Esophagus (tissue), 2 donors: ENCODE results near the gene GALR2. TPM values are rescaled to one million over a fixed set of nuclear protein-coding genes. Genes with fewer than 3 reads are reported as not detected.
"Not testable (repeated sequence)": the region's sequence is repeated elsewhere in the genome, so short reads cannot be mapped to it uniquely, and the experiment has no call there.

Source experiments
- H3K27ac ChIP-seq, 2 donors: one replicate each; pipeline ENCODE4 v1.5.1; 2013; ENCODE audit warnings: low read depth in 2 of 2, mild to moderate bottlenecking in 2 of 2, inconsistent platforms in 1 of 2, low read length in 1 of 2, moderate library complexity in 1 of 2
- H3K27me3 ChIP-seq, 2 donors: one replicate each; pipeline ENCODE4 v1.6.1; 2013; ENCODE audit warnings: low read length in 2 of 2, control low read depth in 1 of 2, mild to moderate bottlenecking in 1 of 2; ENCODE audit not compliant: insufficient read depth in 2 of 2, control insufficient read depth in 1 of 2
- H3K36me3 ChIP-seq, 2 donors: one replicate each; pipeline ENCODE4 v1.6.1; 2013; ENCODE audit warnings: low read length in 1 of 2; ENCODE audit not compliant: control insufficient read depth in 2 of 2, insufficient read depth in 2 of 2
- H3K4me1 ChIP-seq, 2 donors: one replicate each; pipeline ENCODE4 v1.6.1; 2013; ENCODE audit warnings: low read length in 1 of 2; ENCODE audit not compliant: control insufficient read depth in 2 of 2, insufficient read depth in 2 of 2
- H3K4me3 ChIP-seq, 2 donors: one replicate each; pipeline ENCODE4 v1.5.1; 2013; ENCODE audit warnings: low read length in 2 of 2, mild to moderate bottlenecking in 2 of 2, low read depth in 1 of 2, moderate library complexity in 1 of 2
- H3K9me3 ChIP-seq, 2 donors: one replicate each; pipeline ENCODE4 v1.6.1; 2013; ENCODE audit warnings: mild to moderate bottlenecking in 2 of 2, low read depth in 1 of 2, low read length in 1 of 2, moderate library complexity in 1 of 2; ENCODE audit not compliant: control insufficient read depth in 2 of 2, insufficient read depth in 1 of 2
- WGBS, 2 donors: extraction: QIAGEN DNeasy Blood & Tissue Kit; methylation state at CpG; one replicate each; pipeline ENCODE4 v1.1.7; 2013; 5-methylcytosine and 5-hydroxymethylcytosine counted together
- polyA plus RNA-seq, 2 donors: library from polyadenylated mRNA; stranded (reverse); fragments of 200-250 nt; gene quantifications; one replicate each; pipeline ENCODE4 v1.2.3, GENCODE V29; 2013
- donor health status: healthy with polysubstance abuse.
- donor health status: Bipolar disorder and iron deficiency.

The GALR2 gene
- polyA plus RNA-seq, 2 donors, result 0.53 to 1.00 TPM

DNA sequence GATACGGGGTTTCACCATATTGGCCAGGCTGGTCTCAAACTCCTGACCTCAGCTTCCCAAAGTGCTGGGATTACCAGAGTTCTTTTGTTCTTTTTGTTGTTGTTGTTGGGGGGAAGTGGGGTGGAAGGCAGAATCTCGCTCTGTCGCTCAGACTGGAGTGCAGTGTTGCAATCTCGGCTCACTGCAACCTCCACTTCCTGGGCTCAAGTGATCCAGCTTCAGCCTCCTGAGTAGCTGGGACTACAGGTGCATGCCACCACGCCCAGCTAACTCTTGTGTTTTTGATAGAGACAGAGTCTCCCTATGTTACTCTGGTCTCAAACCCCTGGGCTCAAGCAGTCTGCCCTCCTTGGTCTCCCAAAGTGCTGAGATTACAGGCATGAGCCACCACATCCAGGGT lies 3.8 kb downstream of the GALR2 start:
- Histone ChIP-seq H3K4me1 (peaks cover 8 to 33% of the 10 kb centered on the region in 2 donors), H3K27me3 (peaks cover 0 to 21% of the 10 kb centered on the region in 2 donors), H3K36me3 (peaks cover 5 to 12% of the 10 kb centered on the region in 2 donors)
- not testable (repeated sequence) for H3K9me3 ChIP-seq, H3K27ac ChIP-seq, H3K4me3 ChIP-seq
- 57 to 67% methylated on average over 5 of the region's 5 CpGs for WGBS, 2 donors

DNA sequence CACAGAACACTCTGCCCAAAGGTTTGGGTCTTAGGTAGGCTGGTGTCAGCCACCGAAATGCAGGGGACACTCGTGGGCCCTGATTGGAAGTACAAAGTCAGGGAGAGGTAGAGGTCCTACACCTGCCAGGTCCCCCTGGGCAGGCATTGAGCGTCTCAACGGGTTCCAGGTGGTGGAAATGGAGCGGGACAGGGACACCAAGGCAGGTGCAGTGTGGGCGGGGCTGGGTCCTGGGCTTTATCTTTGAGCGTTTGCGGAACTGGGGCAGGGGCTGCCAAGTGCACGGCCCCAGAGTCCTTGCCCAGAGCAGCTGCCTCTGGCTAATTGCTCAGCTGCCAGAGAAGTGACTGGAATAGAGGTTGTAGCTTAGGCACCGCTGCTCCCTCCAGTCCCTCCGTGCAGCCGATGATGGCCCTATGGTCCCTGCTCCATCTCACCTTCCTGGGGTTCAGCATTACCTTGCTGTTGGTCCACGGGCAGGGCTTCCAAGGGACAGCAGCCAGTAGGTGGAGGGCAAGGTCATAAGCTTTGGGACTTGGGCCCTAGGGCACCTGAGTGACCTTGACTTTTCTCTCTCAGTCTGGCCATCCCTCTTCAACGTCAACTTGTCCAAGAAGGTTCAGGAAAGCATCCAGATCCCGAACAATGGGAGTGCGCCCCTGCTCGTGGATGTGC lies 4.4 kb downstream of the GALR2 start, which contains the start of gene ZACN:
Gene ZACN, plus strand, starts transcription at position 323 of the 675 bp plus-strand sequence. Its CDS starts 83 bp downstream, at position 406.
- Histone ChIP-seq H3K4me3 (no peak within 1 kb of the TSS), H3K36me3 (peaks cover 6 to 18% of the 10 kb centered on the region in 2 donors), H3K27ac (no peak within 1 kb of the TSS), H3K9me3 (peaks cover 0 to 3% of the 10 kb centered on the region in 2 donors), H3K27me3 (peaks cover 0 to 21% of the 10 kb centered on the region in 2 donors), H3K4me1 (peaks cover 8 to 33% of the 10 kb centered on the region in 2 donors)
- 47 to 58% methylated on average over 17 of the region's 17 CpGs for WGBS, 2 donors

DNA sequence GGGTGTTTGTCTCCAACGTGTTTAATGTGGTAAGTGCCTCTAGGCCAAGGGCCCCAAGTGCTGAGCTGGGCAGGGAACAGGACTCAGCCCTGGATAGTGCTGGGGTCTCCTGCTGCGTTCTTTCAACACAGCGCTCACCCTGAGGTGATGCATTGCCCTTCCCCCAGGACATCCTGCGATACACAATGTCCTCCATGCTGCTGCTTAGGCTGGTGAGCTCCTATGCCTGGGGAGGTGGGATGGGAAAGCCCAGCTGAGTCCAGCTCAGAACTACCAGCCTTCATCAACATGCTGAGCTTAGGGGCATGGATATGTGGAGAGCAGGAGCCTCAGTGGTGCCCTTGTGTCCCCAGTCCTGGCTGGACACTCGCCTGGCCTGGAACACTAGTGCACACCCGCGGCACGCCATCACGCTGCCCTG lies 5.0 kb downstream of the GALR2 start:
- 31 to 39% methylated on average over 9 of the region's 9 CpGs for WGBS, 2 donors

DNA sequence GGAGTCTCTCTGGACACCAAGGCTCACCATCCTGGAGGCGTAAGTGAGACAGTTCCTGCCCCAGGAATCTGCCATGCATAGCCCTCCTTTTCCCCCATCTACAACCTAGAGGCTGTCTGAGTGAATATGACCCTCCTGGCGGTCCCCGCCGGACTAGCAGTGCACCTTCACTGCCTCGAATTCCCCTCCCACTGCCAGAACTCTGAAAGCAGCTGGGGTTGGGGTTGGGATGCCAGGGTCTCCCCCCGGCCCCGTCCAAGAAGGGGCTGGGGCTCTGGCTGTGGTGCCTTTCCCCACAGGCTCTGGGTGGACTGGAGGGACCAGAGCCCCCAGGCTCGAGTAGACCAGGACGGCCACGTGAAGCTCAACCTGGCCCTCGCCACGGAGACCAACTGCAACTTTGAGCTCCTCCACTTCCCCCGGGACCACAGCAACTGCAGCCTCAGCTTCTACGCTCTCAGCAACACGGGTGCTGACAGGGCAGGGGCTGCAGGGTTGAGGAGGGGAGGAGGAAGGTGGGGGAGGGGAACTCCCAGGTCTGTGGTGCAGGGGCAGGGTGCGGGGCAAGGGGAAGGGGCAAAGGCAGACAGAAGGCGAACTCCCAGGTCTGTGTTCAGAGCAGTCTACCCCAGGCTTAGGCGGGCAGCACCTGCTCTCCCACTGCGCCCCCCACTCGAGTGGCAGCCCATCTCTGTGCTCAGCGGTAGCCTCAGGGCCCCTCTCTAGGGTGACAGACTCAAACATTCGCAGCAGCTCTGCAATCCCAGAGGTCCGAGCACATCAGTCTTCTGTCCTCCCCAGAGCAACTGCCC lies 5.6 kb downstream of the GALR2 start:
- Histone ChIP-seq H3K36me3 (peaks cover 11 to 28% of the 10 kb centered on the region in 2 donors), H3K27ac (no peak overlapping the region), H3K9me3 (peaks cover 0 to 3% of the 10 kb centered on the region in 2 donors), H3K4me3 (no peak overlapping the region), H3K4me1 (peaks cover 8 to 27% of the 10 kb centered on the region in 2 donors), H3K27me3 (peaks cover 0 to 18% of the 10 kb centered on the region in 2 donors)
- 6 to 7% methylated on average over 22 to 23 of the region's 23 CpGs for WGBS, 2 donors

More for the DNA sequence above, 5.0 kb downstream of the GALR2 start:
- peaks cover 0 to 3% of the 10 kb centered on the region in 2 donors for H3K9me3 ChIP-seq
- H3K27me3 ChIP-seq, result peaks cover 0 to 18% of the 10 kb centered on the region in 2 donors
- peaks cover 8 to 32% of the 10 kb centered on the region in 2 donors for H3K4me1 ChIP-seq
- H3K4me3 ChIP-seq, result no peak overlapping the region
- H3K36me3 ChIP-seq, result peaks cover 6 to 24% of the 10 kb centered on the region in 2 donors
- H3K27ac ChIP-seq, result no peak overlapping the region

DNA sequence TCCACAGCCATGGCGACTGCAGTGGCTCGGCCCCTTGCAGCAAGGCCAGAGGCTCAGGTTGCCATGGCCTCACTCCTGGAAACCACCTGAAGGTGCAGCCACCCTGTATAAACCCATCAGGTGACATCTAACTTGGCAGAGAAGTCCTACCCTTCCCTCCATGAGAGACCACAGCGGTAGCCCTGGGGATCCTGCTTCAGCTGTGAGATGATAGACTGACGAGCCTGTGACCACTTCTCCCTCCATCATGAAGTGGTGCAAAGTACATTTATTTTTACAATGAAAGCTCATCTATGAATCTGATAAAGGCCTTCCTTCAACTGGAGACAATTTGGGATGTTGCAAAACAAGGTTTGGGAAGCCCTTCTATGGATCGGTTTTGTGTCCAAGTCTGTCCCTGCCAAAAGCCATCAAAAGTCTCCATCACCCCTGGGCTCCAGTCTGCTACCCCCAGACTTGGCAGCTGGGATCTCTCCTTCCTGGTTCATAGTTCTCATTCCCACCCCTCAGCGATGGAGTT lies 6.2 kb downstream of the GALR2 start:
- Histone ChIP-seq H3K36me3 (peaks cover 17 to 35% of the 10 kb centered on the region in 2 donors), H3K4me1 (peaks cover 8 to 23% of the 10 kb centered on the region in 2 donors), H3K9me3 (peaks cover 0 to 3% of the 10 kb centered on the region in 2 donors), H3K27me3 (peaks cover 0 to 18% of the 10 kb centered on the region in 2 donors), H3K27ac (no peak overlapping the region), H3K4me3 (no peak overlapping the region)
- 47 to 48% methylated on average over 6 of the region's 6 CpGs for WGBS, 2 donors

DNA sequence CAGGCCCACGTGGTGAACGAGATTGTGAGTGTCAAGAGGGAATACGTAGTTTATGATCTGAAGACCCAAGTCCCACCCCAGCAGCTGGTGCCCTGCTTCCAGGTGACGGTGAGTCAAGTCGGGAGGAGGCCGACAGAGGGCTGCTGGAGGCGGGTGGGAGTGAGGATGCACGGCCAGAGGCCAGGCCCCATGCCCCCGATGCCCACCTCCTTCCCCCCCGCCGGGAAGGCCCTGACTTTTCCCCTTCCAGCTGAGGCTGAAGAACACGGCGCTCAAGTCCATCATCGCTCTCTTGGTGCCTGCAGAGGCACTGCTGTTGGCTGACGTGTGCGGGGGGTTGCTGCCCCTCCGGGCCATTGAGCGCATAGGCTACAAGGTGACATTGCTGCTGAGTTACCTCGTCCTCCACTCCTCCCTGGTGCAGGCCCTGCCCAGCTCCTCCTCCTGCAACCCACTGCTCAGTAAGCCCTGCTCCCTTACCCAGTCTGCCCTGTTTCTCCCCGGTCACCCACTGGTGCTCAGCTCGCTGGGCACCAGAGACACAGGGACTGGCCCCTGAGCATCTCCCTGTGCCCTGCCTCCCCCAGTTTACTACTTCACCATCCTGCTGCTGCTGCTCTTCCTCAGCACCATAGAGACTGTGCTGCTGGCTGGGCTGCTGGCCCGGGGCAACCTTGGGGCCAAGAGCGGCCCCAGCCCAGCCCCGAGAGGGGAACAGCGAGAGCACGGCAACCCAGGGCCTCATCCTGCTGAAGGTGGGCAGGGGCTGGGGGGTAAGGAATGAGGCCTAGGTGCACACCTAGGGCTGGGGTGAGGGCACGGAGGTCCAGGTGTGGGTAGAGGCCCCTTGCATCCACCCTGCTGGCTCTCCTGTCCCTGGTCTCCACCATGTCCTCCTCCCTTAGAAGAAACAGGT lies 7.0 kb downstream of the GALR2 start:
- Histone ChIP-seq H3K9me3 (peaks cover 0 to 3% of the 10 kb centered on the region in 2 donors), H3K4me1 (peaks cover 1 to 16% of the 10 kb centered on the region in 2 donors), H3K36me3 (peaks cover 24 to 39% of the 10 kb centered on the region in 2 donors), H3K4me3 (no peak overlapping the region), H3K27ac (no peak overlapping the region), H3K27me3 (peaks cover 0 to 13% of the 10 kb centered on the region in 2 donors)
- WGBS, 2 donors, result 72 to 73% methylated on average over 27 of the region's 27 CpGs

DNA sequence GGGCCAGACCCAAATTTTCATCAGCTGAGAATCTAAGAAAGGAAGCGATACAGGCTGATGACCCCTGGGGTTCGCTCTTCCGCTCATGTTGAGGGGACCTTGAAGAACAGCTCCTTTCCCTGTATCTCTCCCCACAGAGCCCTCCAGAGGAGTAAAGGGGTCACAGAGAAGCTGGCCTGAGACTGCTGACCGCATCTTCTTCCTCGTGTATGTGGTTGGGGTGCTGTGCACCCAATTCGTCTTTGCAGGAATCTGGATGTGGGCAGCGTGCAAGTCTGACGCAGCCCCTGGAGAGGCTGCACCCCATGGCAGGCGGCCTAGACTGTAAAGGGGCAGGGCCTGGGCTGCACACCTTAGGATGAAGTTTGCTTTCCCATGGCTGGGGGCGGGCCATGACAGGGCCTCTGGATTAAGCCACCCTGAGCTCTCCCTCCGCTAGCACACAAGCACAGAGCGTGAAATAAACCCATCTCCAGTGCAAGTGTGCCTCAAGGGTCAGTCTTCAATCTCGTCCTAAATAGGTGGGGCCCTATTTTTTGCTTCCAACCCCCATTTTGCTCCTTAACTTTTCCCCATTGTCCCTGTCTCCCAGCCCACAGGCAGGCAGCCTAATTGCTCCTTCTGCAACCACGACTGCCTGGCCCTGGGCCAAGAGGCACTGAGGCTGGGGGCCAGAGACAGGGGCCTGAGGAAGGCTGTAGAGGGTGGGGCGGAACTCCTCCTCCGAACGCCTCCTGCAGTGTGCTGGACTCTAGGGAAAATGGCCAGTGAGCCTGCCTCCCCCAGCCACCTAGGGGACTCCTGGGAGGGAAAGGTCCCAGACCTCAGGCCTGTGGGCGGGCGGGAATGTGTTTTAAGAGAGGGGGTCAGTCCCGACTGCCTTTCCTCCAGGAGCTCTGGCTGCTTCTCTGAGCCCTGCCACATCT lies 8.0 kb downstream of the GALR2 start:
- H3K4me1 ChIP-seq, result peaks cover 0 to 7% of the 10 kb centered on the region in 2 donors
- no peak overlapping the region for H3K27ac ChIP-seq
- 79 to 82% methylated on average over 20 of the region's 20 CpGs for WGBS, 2 donors
- H3K9me3 ChIP-seq, result peaks cover 0 to 3% of the 10 kb centered on the region in 2 donors
- H3K4me3 ChIP-seq, result no peak overlapping the region
- H3K27me3 ChIP-seq, result peaks cover 0 to 6% of the 10 kb centered on the region in 2 donors
- H3K36me3 ChIP-seq, result peaks cover 29 to 46% of the 10 kb centered on the region in 2 donors

DNA sequence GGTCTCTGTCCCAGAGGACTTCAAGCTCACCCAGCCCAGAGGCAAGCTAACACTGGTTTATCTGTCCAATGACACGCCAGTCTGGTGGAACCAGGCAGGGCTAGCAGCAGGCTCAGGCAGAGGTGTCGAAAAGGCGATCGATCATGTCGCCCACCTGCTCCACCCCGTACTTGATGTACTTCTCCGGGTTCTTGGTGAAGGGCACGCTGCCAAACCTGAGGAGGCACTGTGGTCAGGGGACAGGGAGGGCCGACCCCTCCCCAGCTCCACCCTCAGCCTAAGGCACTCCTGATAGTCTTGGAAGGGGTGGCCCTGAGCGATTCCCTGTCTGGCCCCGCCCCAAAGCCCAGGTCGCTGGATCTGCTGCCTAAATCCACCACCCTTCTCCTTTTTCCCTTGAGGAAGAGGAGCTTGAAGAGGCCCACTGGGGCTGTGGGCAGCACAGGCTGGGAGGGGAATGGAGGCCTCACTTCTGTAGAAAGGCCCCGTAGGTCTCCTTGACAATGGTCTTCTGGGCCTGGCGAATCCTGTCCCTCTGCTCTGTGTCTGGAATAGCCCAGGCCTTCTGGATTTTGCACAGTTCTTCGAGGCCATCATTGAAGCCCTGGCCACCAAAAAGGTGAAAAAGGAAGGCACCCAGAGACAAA lies 9.1 kb downstream of the GALR2 start:
- WGBS, 2 donors, result 79 to 81% methylated on average over 15 of the region's 15 CpGs
- H3K27me3 ChIP-seq, result peaks cover 0 to 6% of the 10 kb centered on the region in 2 donors
- peaks cover 0 to 3% of the 10 kb centered on the region in 2 donors for H3K9me3 ChIP-seq
- H3K4me3 ChIP-seq, result no peak overlapping the region
- H3K36me3 ChIP-seq, result peaks cover 36 to 56% of the 10 kb centered on the region in 2 donors
- H3K4me1 ChIP-seq, result peaks cover 0 to 7% of the 10 kb centered on the region in 2 donors
- H3K27ac ChIP-seq, result no peak overlapping the region
